ENCODE data around the gene TMEM38B. TPM values are rescaled to one million over a fixed set of nuclear protein-coding genes. Genes with fewer than 3 reads are reported as not detected.

TMEM38B gene
- total and polyA plus RNA-seq, 2 of the 8 experiments (the other 6 are each of a cell fraction or from before 2014, with no cell fraction given), result 10.6 to 12.4 TPM

- TF ChIP-seq, protein P1, sequence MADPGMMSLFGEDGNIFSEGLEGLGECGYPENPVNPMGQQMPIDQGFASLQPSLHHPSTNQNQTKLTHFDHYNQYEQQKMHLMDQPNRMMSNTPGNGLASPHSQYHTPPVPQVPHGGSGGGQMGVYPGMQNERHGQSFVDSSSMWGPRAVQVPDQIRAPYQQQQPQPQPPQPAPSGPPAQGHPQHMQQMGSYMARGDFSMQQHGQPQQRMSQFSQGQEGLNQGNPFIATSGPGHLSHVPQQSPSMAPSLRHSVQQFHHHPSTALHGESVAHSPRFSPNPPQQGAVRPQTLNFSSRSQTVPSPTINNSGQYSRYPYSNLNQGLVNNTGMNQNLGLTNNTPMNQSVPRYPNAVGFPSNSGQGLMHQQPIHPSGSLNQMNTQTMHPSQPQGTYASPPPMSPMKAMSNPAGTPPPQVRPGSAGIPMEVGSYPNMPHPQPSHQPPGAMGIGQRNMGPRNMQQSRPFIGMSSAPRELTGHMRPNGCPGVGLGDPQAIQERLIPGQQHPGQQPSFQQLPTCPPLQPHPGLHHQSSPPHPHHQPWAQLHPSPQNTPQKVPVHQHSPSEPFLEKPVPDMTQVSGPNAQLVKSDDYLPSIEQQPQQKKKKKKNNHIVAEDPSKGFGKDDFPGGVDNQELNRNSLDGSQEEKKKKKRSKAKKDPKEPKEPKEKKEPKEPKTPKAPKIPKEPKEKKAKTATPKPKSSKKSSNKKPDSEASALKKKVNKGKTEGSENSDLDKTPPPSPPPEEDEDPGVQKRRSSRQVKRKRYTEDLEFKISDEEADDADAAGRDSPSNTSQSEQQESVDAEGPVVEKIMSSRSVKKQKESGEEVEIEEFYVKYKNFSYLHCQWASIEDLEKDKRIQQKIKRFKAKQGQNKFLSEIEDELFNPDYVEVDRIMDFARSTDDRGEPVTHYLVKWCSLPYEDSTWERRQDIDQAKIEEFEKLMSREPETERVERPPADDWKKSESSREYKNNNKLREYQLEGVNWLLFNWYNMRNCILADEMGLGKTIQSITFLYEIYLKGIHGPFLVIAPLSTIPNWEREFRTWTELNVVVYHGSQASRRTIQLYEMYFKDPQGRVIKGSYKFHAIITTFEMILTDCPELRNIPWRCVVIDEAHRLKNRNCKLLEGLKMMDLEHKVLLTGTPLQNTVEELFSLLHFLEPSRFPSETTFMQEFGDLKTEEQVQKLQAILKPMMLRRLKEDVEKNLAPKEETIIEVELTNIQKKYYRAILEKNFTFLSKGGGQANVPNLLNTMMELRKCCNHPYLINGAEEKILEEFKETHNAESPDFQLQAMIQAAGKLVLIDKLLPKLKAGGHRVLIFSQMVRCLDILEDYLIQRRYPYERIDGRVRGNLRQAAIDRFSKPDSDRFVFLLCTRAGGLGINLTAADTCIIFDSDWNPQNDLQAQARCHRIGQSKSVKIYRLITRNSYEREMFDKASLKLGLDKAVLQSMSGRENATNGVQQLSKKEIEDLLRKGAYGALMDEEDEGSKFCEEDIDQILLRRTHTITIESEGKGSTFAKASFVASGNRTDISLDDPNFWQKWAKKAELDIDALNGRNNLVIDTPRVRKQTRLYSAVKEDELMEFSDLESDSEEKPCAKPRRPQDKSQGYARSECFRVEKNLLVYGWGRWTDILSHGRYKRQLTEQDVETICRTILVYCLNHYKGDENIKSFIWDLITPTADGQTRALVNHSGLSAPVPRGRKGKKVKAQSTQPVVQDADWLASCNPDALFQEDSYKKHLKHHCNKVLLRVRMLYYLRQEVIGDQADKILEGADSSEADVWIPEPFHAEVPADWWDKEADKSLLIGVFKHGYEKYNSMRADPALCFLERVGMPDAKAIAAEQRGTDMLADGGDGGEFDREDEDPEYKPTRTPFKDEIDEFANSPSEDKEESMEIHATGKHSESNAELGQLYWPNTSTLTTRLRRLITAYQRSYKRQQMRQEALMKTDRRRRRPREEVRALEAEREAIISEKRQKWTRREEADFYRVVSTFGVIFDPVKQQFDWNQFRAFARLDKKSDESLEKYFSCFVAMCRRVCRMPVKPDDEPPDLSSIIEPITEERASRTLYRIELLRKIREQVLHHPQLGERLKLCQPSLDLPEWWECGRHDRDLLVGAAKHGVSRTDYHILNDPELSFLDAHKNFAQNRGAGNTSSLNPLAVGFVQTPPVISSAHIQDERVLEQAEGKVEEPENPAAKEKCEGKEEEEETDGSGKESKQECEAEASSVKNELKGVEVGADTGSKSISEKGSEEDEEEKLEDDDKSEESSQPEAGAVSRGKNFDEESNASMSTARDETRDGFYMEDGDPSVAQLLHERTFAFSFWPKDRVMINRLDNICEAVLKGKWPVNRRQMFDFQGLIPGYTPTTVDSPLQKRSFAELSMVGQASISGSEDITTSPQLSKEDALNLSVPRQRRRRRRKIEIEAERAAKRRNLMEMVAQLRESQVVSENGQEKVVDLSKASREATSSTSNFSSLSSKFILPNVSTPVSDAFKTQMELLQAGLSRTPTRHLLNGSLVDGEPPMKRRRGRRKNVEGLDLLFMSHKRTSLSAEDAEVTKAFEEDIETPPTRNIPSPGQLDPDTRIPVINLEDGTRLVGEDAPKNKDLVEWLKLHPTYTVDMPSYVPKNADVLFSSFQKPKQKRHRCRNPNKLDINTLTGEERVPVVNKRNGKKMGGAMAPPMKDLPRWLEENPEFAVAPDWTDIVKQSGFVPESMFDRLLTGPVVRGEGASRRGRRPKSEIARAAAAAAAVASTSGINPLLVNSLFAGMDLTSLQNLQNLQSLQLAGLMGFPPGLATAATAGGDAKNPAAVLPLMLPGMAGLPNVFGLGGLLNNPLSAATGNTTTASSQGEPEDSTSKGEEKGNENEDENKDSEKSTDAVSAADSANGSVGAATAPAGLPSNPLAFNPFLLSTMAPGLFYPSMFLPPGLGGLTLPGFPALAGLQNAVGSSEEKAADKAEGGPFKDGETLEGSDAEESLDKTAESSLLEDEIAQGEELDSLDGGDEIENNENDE (IDR thresholded peaks at IDR 0.05; ENCODE audit: insufficient replicate concordance, low read length), result no peak
- no peak for TF ChIP-seq TCF12 (IDR thresholded peaks at IDR 0.05; ENCODE audit: low read depth, low read length)
- TF ChIP-seq RBBP5 (IDR thresholded peaks at IDR 0.05; ENCODE audit: borderline replicate concordance, low read depth, low read length), result no peak
- no peak for TF ChIP-seq MAX (IDR thresholded peaks at IDR 0.05)
- no peak for TF ChIP-seq EP300 (IDR thresholded peaks at IDR 0.05; ENCODE audit: borderline replicate concordance in 1 of 2, low read depth in 2 of 2, low read length in 2 of 2)
- no peak for TF ChIP-seq JUN (IDR thresholded peaks at IDR 0.05; ENCODE audit: low read depth, low read length)
- TF ChIP-seq SAP30 (IDR thresholded peaks at IDR 0.05; ENCODE audit: insufficient read depth, insufficient replicate concordance, low read length), result no peak
- no peak for TF ChIP-seq POU5F1 (IDR thresholded peaks at IDR 0.05; ENCODE audit: low read depth, low read length)
- TF ChIP-seq NANOG (IDR thresholded peaks at IDR 0.05; ENCODE audit: insufficient read depth, low read depth, low read length, poor library complexity, severe bottlenecking), result no peak
- no peak for TF ChIP-seq RAD21 (IDR thresholded peaks at IDR 0.05 in 1 of 2, conservative IDR thresholded peaks at IDR 0.05 in 1 of 2; ENCODE audit: low read depth in 2 of 2, low read length in 2 of 2)
- TF ChIP-seq KDM5A (IDR thresholded peaks at IDR 0.05; ENCODE audit: low read length), result no peak
These were observed 65.7 kb downstream of the TMEM38B start (continued) for GRCh38 chr9:105760053-105760452.
